Skin epidermis (tissue), 12 donors: ENCODE results near the gene CEP192.
"Not testable (repeated sequence)": the region's sequence is repeated elsewhere in the genome, so short reads cannot be mapped to it uniquely, and the experiment has no call there.

ENCODE experiments used
- H3K27ac ChIP-seq, 21 experiments: fragments of 200-600 bp; sonication (generic) in 11 of 21; one replicate each; pipeline ENCODE4 v1.5.0; 2020; ENCODE audit warnings: mild to moderate bottlenecking in 3 of 21, inconsistent platforms in 2 of 21, moderate library complexity in 2 of 21
- H3K4me3 ChIP-seq, 7 experiments: fragments of 200-600 bp; sonication (generic) in 2 of 7; one replicate each; pipeline ENCODE4 v1.5.0; 2020; ENCODE audit warnings: inconsistent platforms in 2 of 7, mild to moderate bottlenecking in 2 of 7, moderate library complexity in 1 of 7

Gene CEP192

DNA sequence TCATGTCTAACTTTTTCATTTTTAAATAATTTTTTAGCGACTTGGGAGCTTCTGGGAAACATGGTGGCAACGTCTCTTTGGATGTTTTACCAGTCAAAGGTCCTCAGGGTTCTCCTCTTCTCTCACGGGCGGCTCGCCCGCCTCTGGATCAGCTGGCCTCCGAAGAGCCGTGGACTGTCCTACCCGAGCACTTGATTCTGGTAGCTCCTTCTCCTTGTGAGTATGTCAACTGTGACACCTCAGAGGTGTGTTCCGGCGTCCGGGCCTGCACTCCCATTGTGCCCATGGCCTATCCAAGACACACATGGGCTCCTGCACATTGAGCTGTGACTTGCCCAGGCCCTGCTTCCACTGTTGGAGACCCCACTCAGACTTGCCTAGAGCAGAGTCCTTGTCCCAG, 104.3 kb downstream of the CEP192 start:
- H3K27ac ChIP-seq = no peak overlapping the region

DNA sequence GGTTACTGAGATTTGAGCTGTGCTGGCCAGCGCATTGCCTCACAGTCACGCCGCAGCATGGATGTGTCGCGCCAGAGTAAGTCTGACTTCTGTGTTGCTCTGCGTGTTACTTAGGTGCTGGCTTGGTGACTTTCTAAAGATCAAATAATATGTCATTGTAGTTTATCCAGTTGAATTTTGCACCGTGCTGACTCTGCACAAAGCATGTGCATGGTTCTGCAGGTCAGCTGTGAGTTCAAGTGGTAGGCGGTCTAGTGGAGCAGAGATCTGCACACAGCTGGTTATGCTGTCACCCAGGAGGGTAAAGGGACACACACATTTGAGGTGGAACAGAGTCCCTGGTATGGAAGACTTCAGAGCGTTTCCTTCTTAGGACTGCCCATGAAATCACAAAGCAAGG, 105.1 kb downstream of the CEP192 start:
- Histone ChIP-seq H3K27ac (no peak overlapping the region), H3K4me3 (no peak overlapping the region)

More for the DNA sequence above, 104.3 kb downstream of the CEP192 start:
- no peak overlapping the region for H3K4me3 ChIP-seq

DNA sequence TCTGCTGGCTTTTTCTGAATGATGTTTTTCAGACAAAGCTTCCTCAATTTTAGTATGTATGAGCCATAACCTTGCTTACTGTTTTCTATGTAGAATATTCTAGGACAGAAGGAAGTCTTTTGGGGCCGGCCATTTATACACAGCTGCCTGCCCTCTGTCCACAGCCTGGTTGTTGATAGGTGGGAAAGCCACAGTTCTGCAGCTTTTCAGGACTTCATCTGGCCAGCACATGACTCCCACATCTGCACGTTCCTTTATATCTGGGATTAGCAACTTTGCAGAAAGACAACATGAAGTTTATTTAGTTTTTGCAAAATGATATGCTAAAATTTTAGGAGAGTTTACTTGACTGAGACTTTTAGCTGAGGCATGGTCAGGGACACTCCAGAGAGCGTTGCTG, 105.6 kb downstream of the CEP192 start:
- Histone ChIP-seq H3K4me3 (no peak overlapping the region), H3K27ac (no peak overlapping the region)

DNA sequence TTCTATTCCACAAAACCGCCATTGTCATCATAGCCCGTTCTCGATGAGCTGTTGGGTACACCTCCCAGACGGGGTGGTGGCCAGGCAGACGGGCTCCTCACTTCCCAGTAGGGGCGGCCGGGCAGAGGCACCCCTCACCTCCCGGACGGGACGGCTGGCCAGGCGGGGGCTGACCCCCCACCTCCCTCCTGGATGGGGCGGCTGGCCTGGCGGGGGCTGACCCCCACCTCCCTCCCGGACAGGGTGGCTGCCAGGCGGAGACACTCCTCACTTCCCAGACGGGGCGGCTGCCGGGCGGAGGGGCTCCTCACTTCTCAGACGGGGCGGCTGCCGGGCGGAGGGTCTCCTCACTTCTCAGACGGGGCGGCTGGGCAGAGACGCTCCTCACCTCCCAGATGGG, 106.9 kb downstream of the CEP192 start:
- H3K4me3 ChIP-seq, H3K27ac ChIP-seq: not testable (repeated sequence)

DNA sequence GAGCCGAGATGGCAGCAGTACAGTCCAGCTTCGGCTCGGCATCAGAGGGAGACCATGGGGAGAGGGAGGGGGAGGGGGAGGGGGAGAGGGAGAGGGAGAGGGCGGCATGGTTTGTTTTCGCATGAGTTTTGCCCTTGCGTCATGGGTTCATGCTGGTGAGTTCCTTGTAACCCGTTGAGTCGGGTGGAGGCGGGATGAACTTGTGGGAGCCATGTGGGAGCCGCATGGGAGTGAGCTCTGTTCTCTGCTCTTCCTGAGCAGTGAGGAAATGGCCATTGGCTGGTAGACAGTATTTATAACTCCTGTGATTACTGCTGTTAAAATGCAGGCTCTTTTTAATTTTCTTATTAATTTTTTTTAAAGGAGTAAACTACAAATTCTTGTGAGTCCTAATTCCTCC, 108.0 kb downstream of the CEP192 start:
- no peak overlapping the region for H3K4me3 ChIP-seq

DNA sequence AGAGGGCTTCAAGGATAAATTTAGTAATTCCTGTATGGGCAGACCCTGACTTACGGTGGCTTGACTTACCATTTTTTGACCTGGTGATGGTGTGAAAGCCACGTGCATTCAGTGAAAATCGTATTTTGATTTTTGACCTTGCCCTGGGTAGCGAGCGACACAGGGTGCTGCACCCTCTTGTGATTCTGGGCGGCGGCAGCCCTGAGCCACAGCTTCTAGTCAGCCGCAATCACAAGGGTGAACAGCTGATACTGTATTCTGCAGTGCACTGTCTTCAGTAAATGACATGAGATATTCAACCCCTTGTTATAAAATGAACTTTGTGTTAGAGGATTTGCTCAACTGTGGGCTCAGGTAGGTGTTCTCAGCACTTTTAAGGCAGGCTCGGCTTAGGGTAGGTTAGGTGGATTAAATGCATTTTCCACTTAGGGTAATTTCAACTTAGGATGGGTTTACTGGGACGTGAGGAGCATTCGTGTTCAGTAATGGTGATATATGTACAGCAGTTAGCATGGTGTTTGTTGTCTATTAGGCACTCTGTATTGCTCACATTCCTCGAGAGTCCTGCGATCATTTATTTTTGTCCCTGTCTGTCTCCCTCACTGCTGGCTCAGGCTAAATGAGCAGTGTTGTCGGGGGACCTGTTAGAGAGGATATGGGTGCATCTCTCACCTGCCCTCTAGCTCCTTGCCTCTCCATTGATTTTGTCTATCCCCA, 109.9 kb downstream of the CEP192 start:
- Histone ChIP-seq H3K27ac (no peak overlapping the region), H3K4me3 (no peak overlapping the region)

More for the DNA sequence above, 108.0 kb downstream of the CEP192 start:
- H3K27ac ChIP-seq = no peak overlapping the region

- Histone ChIP-seq H3K4me3 (no peak overlapping the region), H3K27ac (no peak overlapping the region)
Measured at GRCh38 chr18:13101659-13102197, 110.6 kb downstream of the CEP192 start.

- no peak overlapping the region for H3K4me3 ChIP-seq
Measured at GRCh38 chr18:13103366-13103765, 112.2 kb downstream of the CEP192 start.

DNA sequence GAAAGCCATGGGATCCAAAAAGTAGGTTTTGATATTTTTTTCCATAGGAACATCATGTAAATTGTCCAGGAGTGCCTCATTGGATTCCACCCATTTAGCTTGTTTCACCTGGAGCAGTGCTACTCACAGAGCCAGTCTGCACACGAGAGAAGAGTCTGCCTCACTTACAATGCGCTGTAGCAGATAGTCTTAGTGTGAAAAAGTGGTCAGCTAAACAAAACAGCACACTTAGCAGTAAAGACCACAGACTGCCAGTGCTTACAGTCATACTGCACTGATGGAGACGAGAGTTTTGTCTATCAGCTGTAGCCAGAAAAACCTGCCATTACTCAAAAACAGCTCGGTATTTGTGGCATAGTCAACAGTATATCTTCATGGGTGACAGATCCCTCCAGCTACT, 113.9 kb downstream of the CEP192 start:
- Histone ChIP-seq H3K4me3 (no peak overlapping the region), H3K27ac (no peak overlapping the region)

More at GRCh38 chr18:13103366-13103765, 112.2 kb downstream of the CEP192 start:
- H3K27ac ChIP-seq = no peak overlapping the region

DNA sequence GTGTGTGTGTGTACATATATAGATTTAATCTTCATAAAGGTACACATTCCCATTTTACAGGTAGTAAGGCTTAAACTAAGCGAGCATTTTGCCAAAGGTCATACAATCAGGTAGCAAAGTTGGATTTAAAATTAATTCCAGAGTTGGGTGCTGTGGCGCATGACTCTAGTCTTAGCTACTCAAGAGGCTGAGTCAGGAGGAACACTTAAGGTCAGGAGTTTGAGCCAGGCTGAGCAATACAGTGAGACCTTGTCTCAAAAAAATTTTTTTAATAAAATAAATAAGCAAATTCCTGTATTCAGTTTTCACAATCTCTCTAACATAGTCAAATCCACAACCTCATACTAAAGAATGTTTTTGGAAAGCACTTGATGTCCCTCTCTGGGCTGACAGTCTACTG, 115.9 kb downstream of the CEP192 start:
- Histone ChIP-seq H3K27ac (no peak overlapping the region), H3K4me3 (no peak overlapping the region)

GRCh38 chr18:13108330-13108729, 117.2 kb downstream of the CEP192 start:
- no peak overlapping the region for H3K4me3 ChIP-seq
- H3K27ac ChIP-seq = no peak overlapping the region

GRCh38 chr18:13110559-13110958, 119.4 kb downstream of the CEP192 start:
- Histone ChIP-seq H3K27ac (no peak overlapping the region), H3K4me3 (no peak overlapping the region)

DNA sequence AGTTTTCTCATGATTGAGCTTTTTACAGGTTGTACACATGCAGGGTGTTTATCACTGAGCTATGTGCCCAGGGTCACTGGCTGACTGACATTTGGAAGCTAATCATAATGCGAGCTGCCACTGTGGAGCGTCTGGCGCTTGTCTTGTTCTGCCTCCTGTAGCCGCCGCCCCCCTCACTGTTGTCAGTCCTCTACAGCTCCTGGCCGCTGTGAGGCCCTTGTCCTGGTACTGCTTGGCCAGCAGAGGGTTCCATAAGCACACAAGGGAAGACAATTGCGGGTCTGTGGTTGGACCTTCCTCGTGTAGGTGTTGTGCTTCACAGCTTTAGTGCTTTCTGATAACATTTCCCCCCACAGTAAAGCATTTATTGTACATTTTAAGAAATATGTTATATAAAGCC, 121.8 kb downstream of the CEP192 start:
- Histone ChIP-seq H3K27ac (no peak overlapping the region), H3K4me3 (no peak overlapping the region)

DNA sequence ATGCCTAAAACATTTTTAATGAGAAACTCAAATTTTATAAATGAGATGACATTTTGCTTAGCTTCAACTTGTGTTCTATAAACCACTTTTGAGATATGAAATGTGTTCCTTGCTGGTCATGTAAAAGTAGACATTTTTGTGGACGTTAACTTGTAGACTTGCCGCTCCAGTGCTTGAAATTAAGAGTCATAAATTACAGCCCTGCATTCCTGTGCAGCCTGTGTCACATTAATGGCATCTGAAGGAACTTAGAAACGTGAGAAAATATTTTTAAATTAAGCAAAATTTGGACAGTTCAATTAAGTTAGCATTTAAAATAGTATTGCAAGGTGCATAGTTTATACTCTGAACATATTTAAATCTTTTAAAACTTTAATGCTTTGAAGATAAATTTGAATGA, 129.1 kb downstream of the CEP192 start:
- Histone ChIP-seq H3K4me3 (no peak overlapping the region), H3K27ac (no peak overlapping the region)

DNA sequence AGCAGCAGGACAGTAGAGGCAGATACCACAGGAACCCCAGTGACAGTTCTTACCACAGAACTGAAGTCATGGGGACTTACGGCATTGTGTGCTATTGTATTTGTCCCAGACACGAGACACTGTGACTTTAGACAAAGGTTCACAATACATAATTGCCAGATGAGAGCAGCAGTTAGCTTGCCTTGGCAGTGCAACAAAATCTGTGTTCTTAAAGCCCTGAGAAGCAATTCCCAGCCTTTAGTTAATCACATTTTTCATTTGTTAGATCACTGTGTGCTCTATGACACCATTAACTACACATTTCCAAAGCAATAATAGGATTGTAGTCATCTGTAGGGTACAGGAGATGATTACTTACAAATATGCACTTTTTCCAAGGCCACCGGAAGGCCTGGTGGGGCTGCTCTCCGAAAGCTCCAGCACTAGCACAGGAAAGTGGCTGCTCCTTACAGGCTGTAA, 129.8 kb downstream of the CEP192 start:
- no peak overlapping the region for H3K4me3 ChIP-seq
- H3K27ac ChIP-seq = no peak overlapping the region

- H3K4me3 ChIP-seq = no peak overlapping the region
Measured at GRCh38 chr18:13124411-13124810, 133.2 kb downstream of the CEP192 start.

GRCh38 chr18:13125191-13125590, 134.0 kb downstream of the CEP192 start:
- no peak overlapping the region for H3K4me3 ChIP-seq
- no peak overlapping the region for H3K27ac ChIP-seq

More at GRCh38 chr18:13124411-13124810, 133.2 kb downstream of the CEP192 start:
- H3K27ac ChIP-seq = no peak overlapping the region

- H3K27ac ChIP-seq = no peak overlapping the region
- H3K4me3 ChIP-seq = no peak overlapping the region
Measured at GRCh38 chr18:13126966-13127598, 135.9 kb downstream of the CEP192 start.

- Histone ChIP-seq H3K27ac (no peak overlapping the region), H3K4me3 (no peak overlapping the region)
Measured at GRCh38 chr18:13131283-13131682, 140.1 kb downstream of the CEP192 start.

- H3K4me3 ChIP-seq = no peak overlapping the region
- H3K27ac ChIP-seq = no peak overlapping the region
Measured at GRCh38 chr18:13134551-13135401, 143.6 kb downstream of the CEP192 start.
